HG03060 (cell line): ENCODE measurements around the gene PSMD5.
A peak's percentile ranks its signal among the peaks of the same experiment; 100 is the strongest.

ENCODE experiments used
- ATAC-seq: cut with Tn5 transposase; IDR thresholded peaks from one replicate; pipeline ENCODE4 v1.9.1; 2021; ENCODE audit warnings: low read depth, moderate number of reproducible peaks; ENCODE audit not compliant: unreplicated experiment

PSMD5 gene

GRCh38 chr9:120842685-120843485, at the start of gene PSMD5:
Gene PSMD5 (minus strand): TSS chr9:120842922. CDS start chr9:120842909, 13 bp downstream.
- ATAC-seq, result peak; percentile 95

GRCh38 chr9:120891884-120892747, 49.4 kb upstream of the PSMD5 start:
- ATAC-seq, result peak; percentile 22

GRCh38 chr9:120891245-120891883, 48.6 kb upstream of the PSMD5 start:
- ATAC-seq, result no peak

DNA sequence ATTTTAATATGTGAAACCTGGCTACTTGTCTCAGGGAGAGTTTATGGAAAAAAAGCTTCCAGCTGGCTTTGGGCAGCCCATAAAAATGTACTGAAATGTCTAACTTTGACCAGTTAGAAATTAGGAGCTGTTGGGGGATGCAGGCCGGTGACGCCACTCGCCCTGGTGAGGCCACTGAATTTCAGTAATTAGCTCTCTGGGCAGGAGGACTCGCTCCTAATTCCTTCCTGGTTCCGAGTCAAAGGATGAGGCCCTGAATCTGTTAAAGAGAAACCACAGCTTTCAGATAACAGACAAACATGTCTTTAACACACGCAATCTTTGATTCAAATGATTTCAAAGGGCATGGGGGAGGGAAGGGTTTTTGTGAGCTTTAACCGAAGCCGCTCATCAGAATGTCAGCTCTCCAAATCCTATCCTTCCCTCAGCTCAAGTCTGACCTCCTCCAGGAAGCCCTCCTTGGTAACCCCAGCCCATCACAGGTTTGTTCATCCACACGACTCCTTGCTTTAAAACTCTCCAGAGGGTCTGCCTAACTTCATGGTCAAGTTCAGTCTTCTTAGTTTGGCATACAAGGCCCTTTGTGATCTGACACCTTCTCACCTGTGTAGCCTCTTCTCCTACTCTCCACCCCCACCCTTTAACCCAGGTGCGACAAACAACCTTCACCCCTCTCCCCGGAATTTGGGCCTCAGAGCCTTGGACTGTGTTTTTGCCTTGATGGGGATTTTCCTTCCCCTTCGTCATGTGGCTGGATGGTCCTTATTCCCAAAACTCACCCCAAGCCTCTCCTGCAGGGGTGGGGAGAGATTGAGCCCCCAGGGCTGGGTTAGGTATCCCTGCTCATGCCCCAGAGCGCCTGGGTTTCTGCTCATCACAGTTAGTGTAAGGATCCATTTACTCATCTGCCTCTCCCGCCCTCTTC, 47.9 kb upstream of the PSMD5 start:
- ATAC-seq, result no peak

DNA sequence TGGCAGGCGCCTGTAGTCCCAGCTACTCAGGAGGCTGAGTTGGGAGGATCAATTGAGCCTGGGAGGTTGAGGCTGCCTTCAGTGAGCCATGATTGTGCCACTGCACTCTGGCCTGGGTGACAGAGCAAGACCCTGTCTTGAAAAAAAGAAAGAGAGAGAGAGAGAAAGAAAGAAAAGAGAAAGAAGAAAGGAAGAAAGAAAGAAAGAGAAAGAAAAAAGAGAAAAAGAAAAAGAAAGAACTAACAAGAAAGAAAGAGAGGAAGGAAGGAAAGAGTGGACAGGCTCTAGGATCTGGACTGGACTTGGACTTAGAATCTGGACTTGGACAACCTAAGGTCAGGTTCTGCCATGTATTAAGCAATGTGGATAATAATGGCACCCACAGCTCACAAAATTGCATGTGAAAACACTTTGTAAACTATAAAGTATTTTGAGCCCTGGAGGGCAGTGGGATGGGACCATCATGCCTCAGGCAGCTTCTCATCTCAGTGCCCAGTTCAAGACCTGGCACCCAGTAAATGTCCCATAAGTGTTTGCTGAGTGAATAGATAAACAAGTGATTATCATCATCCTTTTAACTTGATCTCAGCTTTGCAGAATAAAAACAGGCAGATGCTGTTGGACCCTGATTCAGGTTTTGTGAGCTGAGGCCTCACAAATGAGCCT, 47.0 kb upstream of the PSMD5 start:
- ATAC-seq, result no peak

DNA sequence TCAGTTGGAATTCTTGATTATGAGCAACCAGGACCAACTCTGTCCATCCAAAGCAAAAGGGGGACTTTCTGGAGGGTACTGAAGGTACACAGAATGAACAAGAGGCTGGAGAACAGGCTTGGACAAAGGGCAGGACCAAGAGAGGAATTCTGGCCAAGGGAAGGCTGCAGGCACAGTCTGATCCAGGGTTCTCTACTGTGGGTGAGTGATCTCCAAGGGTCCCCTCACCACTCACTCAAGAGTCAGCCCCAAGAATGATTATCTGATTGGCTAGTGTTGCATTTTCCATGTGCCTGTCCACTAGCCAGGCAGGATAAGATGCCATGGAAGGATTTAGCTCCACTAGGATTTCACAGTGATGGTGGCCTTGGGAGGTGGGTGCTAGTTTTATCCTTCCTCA, 45.9 kb upstream of the PSMD5 start:
- ATAC-seq, result no peak

- ATAC-seq, result no peak
Observed at GRCh38 chr9:120886490-120886967, 43.8 kb upstream of the PSMD5 start.

GRCh38 chr9:120885958-120886357, 43.2 kb upstream of the PSMD5 start:
- no peak for ATAC-seq

- no peak for ATAC-seq
Observed at GRCh38 chr9:120885457-120885856, 42.7 kb upstream of the PSMD5 start.

- no peak for ATAC-seq
Observed at GRCh38 chr9:120883608-120883996, 40.9 kb upstream of the PSMD5 start.

GRCh38 chr9:120882935-120883607, 40.3 kb upstream of the PSMD5 start:
- ATAC-seq, result no peak

DNA sequence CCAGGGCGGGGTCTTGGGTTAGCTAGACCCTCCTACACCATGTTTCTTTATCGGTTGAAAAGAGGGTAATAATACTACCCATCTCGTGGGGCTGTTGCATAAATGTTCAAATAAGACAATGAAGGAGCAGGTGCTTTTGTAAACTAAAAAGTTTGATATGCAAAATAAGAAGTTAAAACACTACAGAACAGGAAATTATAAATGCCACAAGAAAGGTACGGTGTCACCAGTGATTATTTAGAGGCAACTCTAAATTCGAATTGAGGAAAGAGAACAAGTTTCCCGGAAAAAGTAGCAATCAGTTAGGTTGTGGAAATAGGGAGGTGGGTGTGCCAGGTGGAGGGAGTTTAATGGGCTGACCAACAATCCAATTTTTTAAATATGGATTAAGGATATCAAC, 36.7 kb upstream of the PSMD5 start:
- ATAC-seq, result no peak

DNA sequence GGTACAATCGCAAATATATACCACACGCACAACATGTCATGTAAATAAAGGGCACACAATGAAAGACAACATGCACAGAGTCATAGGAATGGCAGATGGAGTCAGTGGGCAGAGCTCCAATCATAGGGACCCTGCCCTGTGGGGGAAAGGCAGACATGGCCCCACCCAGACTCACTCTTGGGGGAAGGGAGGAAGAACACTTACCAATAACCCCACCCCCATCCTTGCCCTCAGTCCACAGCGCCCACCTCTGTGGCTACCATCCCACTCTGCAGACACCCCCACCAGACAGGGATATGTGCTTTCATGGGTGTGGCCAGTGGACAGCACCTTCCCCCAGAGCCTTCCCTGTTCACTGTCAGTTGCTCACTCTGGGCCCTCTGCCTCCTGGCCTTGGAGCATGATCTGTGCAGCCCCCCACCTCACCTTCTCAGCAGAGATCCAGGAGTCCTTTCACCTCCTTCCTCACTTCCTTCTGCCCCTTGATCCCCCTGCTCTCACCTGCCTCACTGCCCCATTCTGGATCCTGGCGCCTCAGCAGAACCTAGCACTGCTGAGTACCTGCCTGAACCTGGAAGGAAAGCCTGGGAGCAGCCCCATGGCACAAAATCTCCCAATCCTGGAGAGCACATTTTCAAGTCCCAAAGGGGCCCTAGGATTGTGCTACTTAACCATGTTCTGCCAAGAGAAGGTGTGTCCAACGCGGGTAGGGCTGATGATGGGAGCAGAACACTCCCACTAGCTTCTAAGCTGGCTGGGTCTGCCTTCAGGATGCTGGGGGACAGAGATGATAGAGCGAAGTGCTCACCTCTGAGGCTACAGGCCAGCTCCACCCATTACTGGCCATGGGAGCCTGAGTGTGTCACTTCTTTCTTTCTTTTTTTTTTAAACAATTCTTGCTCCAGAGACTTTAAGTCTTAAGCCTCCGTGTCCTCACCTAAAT, 35.7 kb upstream of the PSMD5 start:
- no peak for ATAC-seq

DNA sequence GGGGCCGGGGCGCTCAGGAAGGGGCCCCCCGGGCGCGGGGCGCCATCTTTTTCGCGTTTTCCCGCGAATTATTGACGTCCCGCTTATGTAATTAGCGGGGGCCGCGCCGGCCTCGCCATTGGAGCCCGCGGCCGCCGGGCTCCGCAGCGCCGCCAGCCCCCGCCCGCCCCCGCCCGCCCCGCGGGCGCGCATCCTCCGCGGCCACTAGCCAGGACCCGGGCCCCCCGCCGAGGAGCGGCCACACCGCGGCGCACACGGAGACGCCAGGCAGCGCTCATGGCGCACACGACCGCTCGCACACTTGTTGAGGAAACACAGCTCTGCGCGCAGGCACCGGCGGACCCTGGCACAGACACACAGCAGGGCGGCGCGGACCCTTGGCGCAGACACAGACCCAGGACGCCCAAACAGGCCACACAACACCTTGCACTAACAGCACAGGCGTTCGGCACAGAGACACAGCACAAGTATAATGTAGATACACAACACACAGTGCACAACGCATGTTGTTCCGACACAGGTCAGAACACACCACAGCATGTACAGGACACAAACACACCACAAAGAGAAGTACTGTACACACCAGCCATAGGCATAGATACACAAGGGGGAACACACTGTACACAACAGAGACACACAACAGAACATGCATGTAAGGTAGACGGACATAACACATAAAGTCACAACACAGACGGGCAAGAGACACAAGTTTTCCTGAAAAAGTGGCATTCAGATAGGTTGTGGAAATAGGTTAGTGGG, 34.7 kb upstream of the PSMD5 start:
- ATAC-seq, result no peak

- no peak for ATAC-seq
Observed at GRCh38 chr9:120876842-120877240, 34.1 kb upstream of the PSMD5 start, which contains the start of gene PHF19. Gene PHF19 (minus strand): TSS chr9:120877188. CDS start chr9:120874741, 2,447 bp downstream.

DNA sequence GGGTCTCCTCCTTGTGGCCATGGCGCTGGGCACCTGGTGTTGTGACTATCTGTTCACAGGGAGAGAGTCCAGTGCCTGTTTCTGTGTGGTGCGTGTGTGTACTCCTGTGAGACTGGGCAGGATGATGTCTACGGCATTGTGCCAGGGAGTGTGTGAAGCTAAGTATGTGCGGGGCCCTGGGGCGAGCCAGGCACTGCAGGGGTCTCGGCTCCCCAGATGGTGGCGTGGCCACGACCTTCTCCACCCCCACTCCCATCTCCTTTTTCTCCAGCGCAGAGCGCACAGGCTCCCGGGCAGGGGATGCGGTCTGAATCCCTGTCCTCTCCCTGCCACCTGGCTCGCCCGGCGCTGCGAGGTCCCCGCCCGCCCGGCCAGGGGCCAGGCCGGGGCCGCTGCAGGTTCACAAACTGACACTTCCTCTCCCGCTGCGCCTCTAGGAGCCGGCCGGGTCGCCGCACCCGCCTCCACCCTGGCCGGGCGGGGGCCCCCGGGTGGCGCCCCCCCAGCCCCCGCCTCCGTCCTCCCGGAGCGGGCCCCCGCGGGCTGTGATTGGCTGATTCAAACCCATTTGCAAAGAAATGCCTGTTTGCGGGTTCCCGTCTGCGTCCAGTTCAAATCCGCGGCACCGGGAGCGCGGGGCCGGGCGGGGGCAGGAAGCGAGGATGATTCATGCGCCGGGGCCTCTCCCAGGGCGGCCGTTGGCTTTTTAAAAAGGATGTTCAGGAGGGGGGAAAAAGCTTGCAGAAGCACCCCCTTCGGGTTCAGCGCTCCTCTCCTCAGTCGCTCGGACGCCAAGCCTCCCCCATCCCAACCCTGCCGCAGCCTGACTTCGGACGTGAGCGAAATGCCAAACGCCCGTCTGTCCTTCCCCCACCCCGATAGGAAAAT, 33.5 kb upstream of the PSMD5 start:
- ATAC-seq, result peak; percentile 36
